NB4 (cell line): ENCODE measurements around the gene CBLB.

Source experiments
- MYC ChIP-seq: IDR thresholded peaks from 2 replicates; pipeline ENCODE4 v1.6.1; 2011; ENCODE audit warnings: low read depth, low read length
- POLR2A ChIP-seq: IDR thresholded peaks from 2 replicates; pipeline ENCODE4 v1.6.1; 2011; ENCODE audit warnings: mild to moderate bottlenecking; ENCODE audit not compliant: insufficient read length; ENCODE audit errors: extremely low read depth
- TF ChIP-seq, protein P1 (sequence below): IDR thresholded peaks from one replicate; pipeline ENCODE4 v1.5.1; 2012; ENCODE audit warnings: low read depth, low read length

- TF ChIP-seq POLR2A (no peak), MYC (no peak)
- TF ChIP-seq, protein P1, sequence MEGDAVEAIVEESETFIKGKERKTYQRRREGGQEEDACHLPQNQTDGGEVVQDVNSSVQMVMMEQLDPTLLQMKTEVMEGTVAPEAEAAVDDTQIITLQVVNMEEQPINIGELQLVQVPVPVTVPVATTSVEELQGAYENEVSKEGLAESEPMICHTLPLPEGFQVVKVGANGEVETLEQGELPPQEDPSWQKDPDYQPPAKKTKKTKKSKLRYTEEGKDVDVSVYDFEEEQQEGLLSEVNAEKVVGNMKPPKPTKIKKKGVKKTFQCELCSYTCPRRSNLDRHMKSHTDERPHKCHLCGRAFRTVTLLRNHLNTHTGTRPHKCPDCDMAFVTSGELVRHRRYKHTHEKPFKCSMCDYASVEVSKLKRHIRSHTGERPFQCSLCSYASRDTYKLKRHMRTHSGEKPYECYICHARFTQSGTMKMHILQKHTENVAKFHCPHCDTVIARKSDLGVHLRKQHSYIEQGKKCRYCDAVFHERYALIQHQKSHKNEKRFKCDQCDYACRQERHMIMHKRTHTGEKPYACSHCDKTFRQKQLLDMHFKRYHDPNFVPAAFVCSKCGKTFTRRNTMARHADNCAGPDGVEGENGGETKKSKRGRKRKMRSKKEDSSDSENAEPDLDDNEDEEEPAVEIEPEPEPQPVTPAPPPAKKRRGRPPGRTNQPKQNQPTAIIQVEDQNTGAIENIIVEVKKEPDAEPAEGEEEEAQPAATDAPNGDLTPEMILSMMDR: no peak
Observed at GRCh38 chr3:105811518-105812193, 57.2 kb downstream of the CBLB start.
